Activated naive CD8-positive, alpha-beta T cell treated with anti-CD3 and anti-CD28 coated beads, Interleukin-2, amount 50 U/mL, for 24 hours (primary cell): ENCODE measurements around the gene SLC25A51.

Experiments
- ATAC-seq: fragments of 150-1000 bp; cut with Tn5 transposase; one replicate; pipeline ENCODE4 v1.10.0; 2021
- DNase-seq: peaks from one replicate; pipeline ENCODE4 v3.0.0; 2021
- H3K27ac Mint-ChIP-seq: one replicate; pipeline ENCODE4 v1.8.0; 2021; ENCODE audit warnings: mild to moderate bottlenecking, mixed read lengths
- H3K27me3 Mint-ChIP-seq: one replicate; pipeline ENCODE4 v1.8.0; 2021; ENCODE audit warnings: mixed read lengths
- H3K36me3 Mint-ChIP-seq: one replicate; pipeline ENCODE4 v1.8.0; 2021; ENCODE audit warnings: low read depth, mixed read lengths
- H3K4me1 Mint-ChIP-seq: one replicate; pipeline ENCODE4 v1.8.0; 2021; ENCODE audit warnings: mixed read lengths
- H3K4me3 Mint-ChIP-seq: one replicate; pipeline ENCODE4 v1.8.0; 2021; ENCODE audit warnings: mild to moderate bottlenecking, moderate library complexity, mixed read lengths
- H3K9me3 Mint-ChIP-seq: one replicate; pipeline ENCODE4 v1.8.0; 2021; ENCODE audit warnings: mixed read lengths

The SLC25A51 gene

GRCh38 chr9:37943345-37944265 is 39.7 kb upstream of the SLC25A51 start:
- Mint-ChIP-seq H3K27me3 (peaks cover 1% of the 10 kb centered on the region), H3K36me3 (no peaks in the 10 kb centered on the region), H3K4me1 (no peaks in the 10 kb centered on the region), H3K9me3 (no peaks in the 10 kb centered on the region), H3K4me3 (no peak overlapping the region), H3K27ac (no peak overlapping the region)
- ATAC-seq (no peak), DNase-seq (no peak)

DNA sequence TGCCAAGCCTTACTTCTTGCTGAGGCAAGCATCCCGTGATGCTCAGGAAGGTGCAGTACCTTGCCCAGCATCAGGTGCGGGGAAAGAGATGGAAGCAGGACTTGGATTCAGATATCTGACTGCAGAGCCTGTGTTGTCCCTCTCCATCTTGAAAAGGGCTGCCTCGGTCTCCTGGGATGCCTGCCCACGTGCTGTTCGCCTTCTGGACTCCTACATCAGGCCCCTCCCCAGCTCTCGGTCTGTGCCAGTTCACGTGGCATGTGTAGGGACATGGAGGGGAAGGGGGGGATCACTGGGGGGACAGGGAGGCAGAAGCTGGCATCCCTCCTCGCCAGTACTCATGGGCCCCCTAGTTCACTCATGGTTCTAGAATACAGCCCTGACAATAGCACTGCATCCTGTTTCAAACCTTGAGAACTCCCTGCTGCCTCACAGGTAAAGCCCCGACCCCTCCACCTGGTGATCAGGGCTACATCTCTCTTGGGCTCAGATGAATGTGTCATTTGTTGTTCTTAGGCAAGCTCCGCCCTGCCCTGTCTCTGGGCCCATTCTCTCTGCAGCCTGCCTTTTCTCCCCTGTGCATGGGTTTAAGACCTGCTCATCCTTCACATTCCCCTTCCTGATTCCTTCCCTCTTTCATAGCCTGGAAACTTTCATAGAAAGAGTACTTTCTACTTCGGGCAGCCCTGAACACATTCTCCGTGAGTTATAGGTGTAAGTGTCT is 38.9 kb upstream of the SLC25A51 start:
- Mint-ChIP-seq H3K9me3 (no peaks in the 10 kb centered on the region), H3K4me1 (no peaks in the 10 kb centered on the region), H3K27me3 (peaks cover 1% of the 10 kb centered on the region), H3K4me3 (no peak overlapping the region), H3K27ac (no peak overlapping the region), H3K36me3 (no peaks in the 10 kb centered on the region)
- ATAC-seq, result no peak
- DNase-seq, result no peak

DNA sequence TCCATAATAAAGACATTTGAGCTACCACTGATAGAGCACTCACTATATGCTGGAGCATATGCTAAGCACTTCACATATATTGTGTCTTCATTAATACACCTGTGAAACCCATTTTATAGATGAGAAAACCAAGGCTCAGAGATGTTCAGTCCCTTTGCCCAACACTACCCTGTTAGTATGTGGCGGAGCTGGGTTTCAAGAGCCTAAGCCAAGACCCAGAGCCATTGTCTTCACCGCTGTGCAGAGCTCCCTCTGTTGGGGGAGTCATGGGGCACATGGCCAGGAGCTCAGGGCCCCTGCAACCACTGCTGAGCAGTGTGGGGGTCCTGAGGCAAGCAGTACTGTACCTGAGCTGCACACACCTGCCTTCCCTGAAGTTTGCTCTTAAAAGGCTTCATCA is 37.3 kb upstream of the SLC25A51 start:
- ATAC-seq, result no peak
- Mint-ChIP-seq H3K9me3 (no peaks in the 10 kb centered on the region), H3K27ac (no peak overlapping the region), H3K27me3 (peaks cover 1% of the 10 kb centered on the region), H3K4me3 (no peak overlapping the region), H3K36me3 (no peaks in the 10 kb centered on the region), H3K4me1 (no peaks in the 10 kb centered on the region)
- no peak for DNase-seq

GRCh38 chr9:37939575-37940095 is 35.7 kb upstream of the SLC25A51 start:
- Mint-ChIP-seq H3K9me3 (no peaks in the 10 kb centered on the region), H3K27ac (no peak overlapping the region), H3K36me3 (no peaks in the 10 kb centered on the region), H3K27me3 (peaks cover 1% of the 10 kb centered on the region), H3K4me3 (no peak overlapping the region), H3K4me1 (no peaks in the 10 kb centered on the region)
- DNase-seq (no peak), ATAC-seq (no peak)

GRCh38 chr9:37938121-37938891 is 34.4 kb upstream of the SLC25A51 start:
- no peak for ATAC-seq
- no peak overlapping the region for H3K27ac Mint-ChIP-seq

GRCh38 chr9:37937366-37937765 is 33.4 kb upstream of the SLC25A51 start:
- no peak overlapping the region for H3K27ac Mint-ChIP-seq
- H3K9me3 Mint-ChIP-seq, result no peaks in the 10 kb centered on the region
- no peaks in the 10 kb centered on the region for H3K27me3 Mint-ChIP-seq
- H3K4me3 Mint-ChIP-seq, result no peak overlapping the region
- ATAC-seq, result no peak
- H3K4me1 Mint-ChIP-seq, result no peaks in the 10 kb centered on the region
- no peaks in the 10 kb centered on the region for H3K36me3 Mint-ChIP-seq
- DNase-seq, result no peak

More at GRCh38 chr9:37938121-37938891, 34.4 kb upstream of the SLC25A51 start:
- H3K4me1 Mint-ChIP-seq, result no peaks in the 10 kb centered on the region
- no peaks in the 10 kb centered on the region for H3K27me3 Mint-ChIP-seq
- DNase-seq, result no peak
- H3K9me3 Mint-ChIP-seq, result no peaks in the 10 kb centered on the region
- no peak overlapping the region for H3K4me3 Mint-ChIP-seq
- H3K36me3 Mint-ChIP-seq, result no peaks in the 10 kb centered on the region

DNA sequence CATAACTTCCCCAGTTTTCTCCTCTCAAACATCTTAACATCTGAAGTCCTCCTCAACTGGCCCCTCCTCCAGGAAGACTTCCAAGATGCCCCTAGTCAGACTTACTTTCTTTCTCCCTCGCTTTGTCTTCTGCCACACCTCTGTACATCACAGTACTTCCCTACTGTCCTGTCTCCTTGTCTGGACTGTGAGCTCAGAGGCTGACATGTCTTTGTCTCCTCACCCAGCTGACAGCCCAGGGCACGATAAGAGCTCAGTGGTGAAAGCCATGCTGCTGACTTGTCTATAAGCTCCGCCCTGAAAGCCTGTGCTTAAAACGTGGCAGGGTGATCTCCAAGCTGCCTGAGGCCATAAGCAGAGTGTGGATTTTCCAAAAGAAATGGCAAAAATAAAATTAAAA is 33.0 kb upstream of the SLC25A51 start:
- H3K36me3 Mint-ChIP-seq, result no peaks in the 10 kb centered on the region
- H3K4me1 Mint-ChIP-seq, result no peaks in the 10 kb centered on the region
- H3K27me3 Mint-ChIP-seq, result no peaks in the 10 kb centered on the region
- H3K27ac Mint-ChIP-seq, result no peak overlapping the region
- H3K9me3 Mint-ChIP-seq, result no peaks in the 10 kb centered on the region
- H3K4me3 Mint-ChIP-seq, result no peak overlapping the region
- no peak for ATAC-seq
- DNase-seq, result no peak

- H3K27me3 Mint-ChIP-seq, result no peaks in the 10 kb centered on the region
- H3K4me3 Mint-ChIP-seq, result no peak overlapping the region
- H3K27ac Mint-ChIP-seq, result no peak overlapping the region
- H3K9me3 Mint-ChIP-seq, result no peaks in the 10 kb centered on the region
- ATAC-seq, result no peak
- DNase-seq, result no peak
- no peaks in the 10 kb centered on the region for H3K4me1 Mint-ChIP-seq
- no peaks in the 10 kb centered on the region for H3K36me3 Mint-ChIP-seq
These were observed 32.4 kb upstream of the SLC25A51 start for GRCh38 chr9:37936376-37936775.

- no peaks in the 10 kb centered on the region for H3K9me3 Mint-ChIP-seq
- no peaks in the 10 kb centered on the region for H3K36me3 Mint-ChIP-seq
- H3K4me1 Mint-ChIP-seq, result no peaks in the 10 kb centered on the region
- H3K27ac Mint-ChIP-seq, result no peak overlapping the region
- ATAC-seq, result no peak
- no peaks in the 10 kb centered on the region for H3K27me3 Mint-ChIP-seq
- no peak for DNase-seq
- H3K4me3 Mint-ChIP-seq, result no peak overlapping the region
These were observed 31.2 kb upstream of the SLC25A51 start for GRCh38 chr9:37935096-37935495.

GRCh38 chr9:37931592-37931991 is 27.7 kb upstream of the SLC25A51 start:
- DNase-seq (no peak), ATAC-seq (no peak)
- H3K36me3 Mint-ChIP-seq, result no peaks in the 10 kb centered on the region
- H3K27me3 Mint-ChIP-seq, result no peaks in the 10 kb centered on the region
- H3K4me1 Mint-ChIP-seq, result no peaks in the 10 kb centered on the region
- H3K4me3 Mint-ChIP-seq, result no peak overlapping the region
- no peaks in the 10 kb centered on the region for H3K9me3 Mint-ChIP-seq
- H3K27ac Mint-ChIP-seq, result no peak overlapping the region

- no peak overlapping the region for H3K27ac Mint-ChIP-seq
- no peaks in the 10 kb centered on the region for H3K4me1 Mint-ChIP-seq
- ATAC-seq (no peak), DNase-seq (no peak)
- H3K4me3 Mint-ChIP-seq, result no peak overlapping the region
- no peaks in the 10 kb centered on the region for H3K9me3 Mint-ChIP-seq
- no peaks in the 10 kb centered on the region for H3K36me3 Mint-ChIP-seq
- no peaks in the 10 kb centered on the region for H3K27me3 Mint-ChIP-seq
These were observed 25.5 kb upstream of the SLC25A51 start for GRCh38 chr9:37929441-37929895.

DNA sequence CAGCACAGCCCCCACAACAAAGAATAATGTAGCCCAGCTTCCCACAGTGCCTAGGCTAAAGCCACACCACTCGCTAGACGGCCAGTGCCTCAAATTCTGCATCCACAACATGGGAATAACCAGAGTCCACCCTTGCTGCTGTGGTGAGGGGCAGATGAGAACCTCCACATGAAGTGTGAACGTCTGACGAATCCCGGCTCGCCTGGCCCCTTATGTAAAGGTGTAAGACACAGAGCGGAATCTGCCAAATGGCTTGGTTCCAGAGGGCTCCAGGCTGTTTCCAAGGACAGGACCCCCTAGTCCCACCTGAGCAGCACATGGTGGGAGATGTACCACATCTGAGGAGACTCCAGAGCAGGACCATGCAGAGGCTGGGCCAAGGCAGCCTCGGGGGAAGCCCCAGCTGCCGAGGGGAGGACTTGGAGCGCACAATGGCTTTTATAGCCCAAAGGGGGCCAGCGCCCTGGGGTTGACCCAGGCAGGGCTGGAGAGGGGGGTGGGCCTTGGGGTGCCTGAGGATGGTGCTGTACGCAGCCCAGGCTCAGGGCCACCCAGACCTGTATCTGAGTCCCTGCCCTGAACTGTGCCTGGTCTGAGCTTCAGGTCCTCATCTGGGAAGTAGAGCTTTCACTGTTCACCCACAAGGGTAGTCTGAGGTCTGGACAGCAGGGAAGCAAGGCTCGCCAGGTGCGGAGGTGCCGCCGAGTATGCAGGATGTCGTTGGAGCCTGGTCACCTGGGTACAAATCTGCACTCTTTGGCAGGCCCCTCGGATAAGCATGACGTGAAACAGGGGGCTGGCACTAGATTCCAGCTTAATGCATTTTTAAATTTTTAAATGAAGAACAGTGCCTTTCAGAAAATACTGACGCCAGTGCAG is 24.9 kb upstream of the SLC25A51 start:
- ATAC-seq, result no peak
- DNase-seq, result no peak
- no peaks in the 10 kb centered on the region for H3K27me3 Mint-ChIP-seq
- H3K4me3 Mint-ChIP-seq, result no peak overlapping the region
- no peak overlapping the region for H3K27ac Mint-ChIP-seq
- H3K4me1 Mint-ChIP-seq, result no peaks in the 10 kb centered on the region
- H3K36me3 Mint-ChIP-seq, result no peaks in the 10 kb centered on the region
- H3K9me3 Mint-ChIP-seq, result no peaks in the 10 kb centered on the region

- Mint-ChIP-seq H3K4me1 (no peaks in the 10 kb centered on the region), H3K9me3 (no peaks in the 10 kb centered on the region), H3K36me3 (no peaks in the 10 kb centered on the region), H3K27me3 (no peaks in the 10 kb centered on the region), H3K27ac (no peak overlapping the region), H3K4me3 (no peak overlapping the region)
- no peak for ATAC-seq
- DNase-seq, result no peak
These were observed 23.9 kb upstream of the SLC25A51 start for GRCh38 chr9:37927601-37928551.
